ENCODE results near the gene ING2. TPM values are rescaled to one million over a fixed set of nuclear protein-coding genes. Genes with fewer than 3 reads are reported as not detected.

Gene ING2
- polyA plus RNA-seq, 5 donors, result 23.6 to 30.9 (median 24.9) TPM

GRCh38 chr4:183492791-183493222 is 12.1 kb upstream of the ING2 start:
- DNase-seq, result no peak

- DNase-seq, result no peak
Measured at GRCh38 chr4:183493246-183493645, 11.6 kb upstream of the ING2 start.

- no peak for DNase-seq
Measured at GRCh38 chr4:183495184-183495583, 9.7 kb upstream of the ING2 start.

GRCh38 chr4:183499389-183499788 is 5.5 kb upstream of the ING2 start:
- DNase-seq, result peak in 1 of 2 donors; percentile 35

GRCh38 chr4:183499801-183500200 is 5.1 kb upstream of the ING2 start:
- DNase-seq, result no peak

- peak in 1 of 2 donors; percentile 17 for DNase-seq
Measured at GRCh38 chr4:183503497-183504063, 1.3 kb upstream of the ING2 start.

GRCh38 chr4:183504064-183504929 is 561 bp upstream of the ING2 start:
- peak; percentile 99 for DNase-seq

GRCh38 chr4:183505611-183506388 is 942 bp downstream of the ING2 start:
- DNase-seq, result peak; percentile 93

- DNase-seq, result no peak
Measured at GRCh38 chr4:183506389-183506735, 1.5 kb downstream of the ING2 start.

GRCh38 chr4:183507925-183508696 is 3.3 kb downstream of the ING2 start:
- no peak for DNase-seq

- no peak for DNase-seq
Measured at GRCh38 chr4:183508697-183509335, 4.0 kb downstream of the ING2 start.

GRCh38 chr4:183515411-183515810 is 10.6 kb downstream of the ING2 start:
- DNase-seq, result no peak

GRCh38 chr4:183517194-183517593 is 12.3 kb downstream of the ING2 start:
- DNase-seq, result no peak

GRCh38 chr4:183517781-183518180 is 12.9 kb downstream of the ING2 start:
- no peak for DNase-seq

- no peak for DNase-seq
Measured at GRCh38 chr4:183522821-183523220, 18.0 kb downstream of the ING2 start.

GRCh38 chr4:183527326-183527725 is 22.5 kb downstream of the ING2 start:
- DNase-seq, result no peak

- no peak for DNase-seq
Measured at GRCh38 chr4:183532821-183533220, 28.0 kb downstream of the ING2 start.

GRCh38 chr4:183533698-183534097 is 28.8 kb downstream of the ING2 start:
- no peak for DNase-seq

GRCh38 chr4:183540410-183541009 is 35.7 kb downstream of the ING2 start:
- no peak for DNase-seq

GRCh38 chr4:183541010-183541751 is 36.3 kb downstream of the ING2 start:
- DNase-seq, result peak; percentile 54 to 62

All from right lung (tissue), 5 donors.